Activated T-helper 2 cell treated with anti-CD3 and anti-CD28 coated beads, Interferon-gamma antibody, Interleukin-2, Interleukin-4, amounts not matched to agents 10 μg/mL and 5 μg/mL and 100 μg/mL, durations not matched to agents 14 hours and 24 hours and 36 hours (primary cell): Measurements from ENCODE around the gene MPND. TPM values are rescaled to one million over a fixed set of nuclear protein-coding genes. Genes with fewer than 3 reads are reported as not detected.
"Not testable (repeated sequence)": the region's sequence is repeated elsewhere in the genome, so short reads cannot be mapped to it uniquely, and the experiment has no call there.

Source experiments
- DNase-seq: peaks from one replicate; pipeline ENCODE4 v3.0.0; 2021; ENCODE audit warnings: low spot score
- H3K27ac Mint-ChIP-seq: one replicate; pipeline ENCODE4 v1.8.0; 2021; ENCODE audit warnings: mixed read lengths
- H3K27me3 Mint-ChIP-seq: one replicate; pipeline ENCODE4 v1.8.0; 2021; ENCODE audit warnings: low read depth, mixed read lengths
- H3K36me3 Mint-ChIP-seq: one replicate; pipeline ENCODE4 v1.8.0; 2021; ENCODE audit warnings: low read depth, mixed read lengths
- H3K4me1 Mint-ChIP-seq: one replicate; pipeline ENCODE4 v1.8.0; 2021; ENCODE audit warnings: low read depth, mixed read lengths
- H3K4me3 Mint-ChIP-seq: one replicate; pipeline ENCODE4 v1.8.0; 2021; ENCODE audit warnings: low read depth, mild to moderate bottlenecking, moderate library complexity, mixed read lengths
- H3K9me3 Mint-ChIP-seq: one replicate; pipeline ENCODE4 v1.8.0; 2021; ENCODE audit warnings: mixed read lengths
- intact Hi-C: fragments of 100-400 bp; cut with micrococcal nuclease; formaldehyde crosslinking; loops from one replicate; pipeline ENCODE4 v1.15.1; 2023
- total RNA-seq: library from RNA; stranded (reverse); gene quantifications from 2 replicates; pipeline ENCODE4 v1.2.3, GENCODE V29; 2022

MPND gene
- total RNA-seq, 1 donor from 2014 or later = 20.2 TPM

DNA sequence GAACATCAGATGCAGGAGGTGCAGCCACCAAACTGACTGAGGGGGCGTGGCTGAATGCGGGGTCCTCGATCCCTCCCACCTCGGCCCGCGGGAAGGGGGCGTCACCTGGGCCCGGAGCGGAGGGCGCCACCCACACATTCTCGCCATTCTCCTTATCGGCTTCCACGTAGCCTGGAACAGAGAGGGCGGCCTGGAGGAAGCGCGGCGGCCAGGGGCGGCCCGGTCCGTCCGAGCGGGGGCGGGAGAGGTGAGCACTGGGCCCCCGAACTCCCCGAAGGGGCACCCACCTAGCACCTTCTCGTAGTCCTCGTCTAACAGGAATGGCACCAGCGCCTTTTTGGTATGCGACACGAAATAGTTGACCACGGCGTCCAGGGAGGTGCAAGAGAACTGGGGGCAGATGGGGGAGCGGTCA lies 16.5 kb upstream of the MPND start:
- Mint-ChIP-seq H3K36me3 (peaks cover 3% of the 10 kb centered on the region), H3K4me3 (peak overlapping the region; percentile 83), H3K9me3 (peaks cover under 1% of the 10 kb centered on the region), H3K4me1 (peaks cover 17% of the 10 kb centered on the region), H3K27me3 (peaks cover 3% of the 10 kb centered on the region), H3K27ac (no peak overlapping the region)
- no peak for DNase-seq
- intact Hi-C loops = loop anchor here (10.0 kb wide), 1 partner anchor 148 kb away; the partner anchor contains the start of gene HDGFL2

DNA sequence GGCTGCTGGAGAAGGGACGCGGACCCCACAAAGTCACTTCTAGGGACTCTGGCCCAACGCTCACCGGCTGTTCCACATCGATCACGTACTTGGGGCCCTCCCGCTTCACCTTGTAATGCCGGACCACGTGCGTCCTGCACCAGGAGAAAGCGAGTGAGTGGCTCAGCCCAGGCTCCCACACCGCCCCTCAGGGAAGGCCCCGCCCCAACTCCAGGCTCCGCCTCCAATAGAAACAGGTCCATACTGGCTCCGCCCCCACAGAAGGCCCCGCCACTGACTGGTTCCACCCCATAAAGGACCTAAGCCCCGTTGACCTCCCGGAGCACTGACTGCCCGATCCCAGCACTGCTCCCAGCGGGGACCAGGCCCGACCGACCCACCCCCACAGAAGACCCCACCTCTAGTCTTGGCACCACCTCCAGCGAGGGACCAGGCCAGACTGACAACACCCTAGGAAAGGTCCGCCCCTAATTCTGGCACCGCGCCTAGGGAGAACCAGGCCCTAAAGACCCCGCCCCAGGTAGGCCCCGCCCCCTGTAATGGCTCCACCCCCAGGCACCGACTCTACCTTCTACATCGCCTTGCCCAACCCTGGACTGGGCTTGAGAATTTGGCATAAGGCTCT lies 16.0 kb upstream of the MPND start:
- Mint-ChIP-seq H3K4me1 (peaks cover 17% of the 10 kb centered on the region), H3K27ac (peak overlapping the region; percentile 38), H3K27me3 (peaks cover 3% of the 10 kb centered on the region), H3K4me3 (peak overlapping the region; percentile 83), H3K9me3 (no peaks in the 10 kb centered on the region), H3K36me3 (peaks cover 3% of the 10 kb centered on the region)
- peak; percentile 66 for DNase-seq
- intact Hi-C loops = loop anchor here (10.0 kb wide), 1 partner anchor 147 kb away; the partner anchor contains the start of gene HDGFL2

DNA sequence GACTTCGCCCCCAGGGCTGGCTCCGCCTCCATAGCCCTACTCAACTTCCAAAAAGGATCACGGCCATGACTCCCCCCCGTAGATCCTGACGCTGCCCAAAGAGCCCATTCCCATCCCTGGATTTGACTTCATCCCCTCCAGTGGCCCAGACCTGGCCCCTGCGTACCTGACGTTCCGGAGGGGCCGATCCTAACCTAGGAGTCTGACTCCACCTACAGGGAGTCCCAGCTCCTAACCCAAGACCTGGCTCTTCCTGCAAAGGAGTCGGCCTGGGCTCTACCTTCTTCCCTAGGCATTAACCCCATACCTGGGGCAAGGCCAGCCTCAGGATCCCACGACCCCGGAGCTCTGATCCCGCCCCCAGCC lies 15.5 kb upstream of the MPND start:
- Mint-ChIP-seq H3K27ac (no peak overlapping the region), H3K36me3 (peaks cover 3% of the 10 kb centered on the region), H3K27me3 (peaks cover 3% of the 10 kb centered on the region), H3K9me3 (no peaks in the 10 kb centered on the region), H3K4me1 (peaks cover 17% of the 10 kb centered on the region), H3K4me3 (peak overlapping the region; percentile 83)
- intact Hi-C loops = loop anchor here (1.0 to 10.0 kb wide), 2 partner anchors 15 to 147 kb away; partner anchors contain the start of genes HDGFL2 and MPND
- peak; percentile 25 for DNase-seq

DNA sequence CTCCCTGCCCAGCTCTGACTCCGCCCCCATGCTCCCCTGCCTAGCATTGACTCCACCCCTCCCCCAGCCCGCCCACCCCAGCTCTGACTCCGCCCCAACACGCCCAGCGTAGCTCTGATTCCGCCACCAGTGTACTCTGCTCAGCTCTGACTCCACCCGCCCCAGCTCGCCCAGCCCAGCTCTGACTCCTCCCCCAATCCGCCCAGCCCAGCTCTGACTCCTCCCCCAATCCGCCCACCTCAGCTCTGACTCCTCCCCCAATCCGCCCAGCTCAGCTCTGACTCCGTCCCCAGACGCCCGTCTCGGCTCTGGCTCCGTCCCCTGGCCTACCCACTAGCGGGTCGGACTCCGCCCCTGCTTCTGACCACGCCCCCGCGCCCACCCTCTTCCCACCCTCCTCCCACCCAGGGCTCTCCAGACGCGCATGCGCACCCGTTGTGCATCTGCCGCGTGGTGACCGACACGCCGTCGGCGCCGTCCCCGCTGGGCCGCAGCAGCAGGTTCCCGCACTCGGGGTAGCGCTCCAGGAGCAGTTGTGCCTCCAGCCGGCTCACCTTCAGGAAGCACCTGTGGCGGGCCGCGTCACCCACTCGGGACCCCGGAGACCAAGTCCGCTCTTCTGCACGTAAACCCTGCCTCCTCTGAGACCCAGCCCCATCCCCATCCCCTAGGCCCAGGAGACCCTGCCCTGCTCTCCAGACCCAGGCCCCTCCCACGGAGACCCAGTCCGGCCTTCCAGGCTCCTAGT lies 14.9 kb upstream of the MPND start:
- peaks cover 17% of the 10 kb centered on the region for H3K4me1 Mint-ChIP-seq
- H3K9me3 Mint-ChIP-seq = no peaks in the 10 kb centered on the region
- peak overlapping the region; percentile 83 for H3K4me3 Mint-ChIP-seq
- DNase-seq = peak; percentile 85
- peak overlapping the region; percentile 76 for H3K27ac Mint-ChIP-seq
- H3K27me3 Mint-ChIP-seq = peaks cover 3% of the 10 kb centered on the region
- peaks cover 3% of the 10 kb centered on the region for H3K36me3 Mint-ChIP-seq
- intact Hi-C loops = loop anchor here (1.0 to 10.0 kb wide), 2 partner anchors 15 to 146 kb away; partner anchors contain the start of genes HDGFL2 and MPND

DNA sequence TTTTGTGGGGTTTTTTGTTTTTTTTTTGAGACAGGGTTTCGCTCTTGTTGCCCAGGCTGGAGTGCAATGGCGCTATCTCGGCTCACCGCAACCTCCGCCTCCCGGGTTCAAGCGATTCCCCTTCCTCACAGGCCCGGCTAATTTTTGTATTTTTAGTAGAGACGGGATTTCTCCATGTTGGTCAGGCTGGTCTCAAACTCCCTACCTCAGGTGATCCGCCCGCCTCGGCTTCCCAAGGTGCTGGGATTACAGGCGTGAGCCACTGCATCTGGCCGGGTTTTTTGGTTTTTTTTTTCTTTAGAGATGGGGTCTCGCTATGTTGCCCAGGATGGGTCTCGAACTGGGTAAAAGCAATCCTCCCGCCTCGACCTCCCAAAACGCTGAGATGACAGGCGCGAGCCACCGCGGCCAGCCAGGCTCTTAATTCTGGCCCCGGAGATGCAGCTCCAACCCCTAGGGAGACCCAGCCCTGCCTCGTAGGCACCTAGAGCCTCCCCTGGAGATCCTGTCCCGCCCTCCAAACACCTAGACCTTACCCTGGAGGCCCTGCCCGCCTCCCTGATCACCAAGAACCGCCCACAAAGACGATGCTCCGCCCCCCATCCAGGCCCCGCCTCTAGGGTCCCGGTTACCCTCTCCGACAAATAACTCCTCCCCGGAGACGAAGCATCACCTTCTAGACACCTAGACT lies 14.2 kb upstream of the MPND start:
- Mint-ChIP-seq H3K27ac (peak overlapping the region; percentile 76), H3K4me3 (peak overlapping the region; percentile 83), H3K4me1 (peaks cover 17% of the 10 kb centered on the region)
- H3K9me3 Mint-ChIP-seq, H3K27me3 Mint-ChIP-seq, DNase-seq, H3K36me3 Mint-ChIP-seq: not testable (repeated sequence)
- intact Hi-C loops = loop anchor here (1.0 to 10.0 kb wide), 2 partner anchors 14 to 146 kb away; partner anchors contain the start of genes HDGFL2 and MPND

DNA sequence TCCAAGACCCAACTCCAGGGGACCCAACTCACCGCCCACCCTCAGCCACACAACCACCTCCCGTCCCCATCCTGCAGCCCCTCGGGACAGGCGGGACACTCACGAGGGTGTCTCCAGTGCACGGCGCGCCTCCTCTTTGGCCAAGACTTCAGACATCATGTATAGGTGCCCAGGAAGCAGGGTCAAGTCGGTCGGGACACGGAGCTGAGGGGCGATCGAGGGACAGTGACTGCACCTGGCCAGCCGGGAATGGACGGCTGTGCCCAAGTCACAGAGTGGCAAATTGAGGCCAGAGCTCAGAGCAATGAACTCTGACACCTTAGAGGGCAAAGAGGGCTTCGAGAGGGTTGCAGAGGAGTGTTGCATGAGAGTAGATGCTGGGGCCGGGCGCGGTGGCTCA lies 13.5 kb upstream of the MPND start:
- intact Hi-C loops = loop anchor here (10.0 kb wide), 1 partner anchor 145 kb away; the partner anchor contains the start of gene HDGFL2

DNA sequence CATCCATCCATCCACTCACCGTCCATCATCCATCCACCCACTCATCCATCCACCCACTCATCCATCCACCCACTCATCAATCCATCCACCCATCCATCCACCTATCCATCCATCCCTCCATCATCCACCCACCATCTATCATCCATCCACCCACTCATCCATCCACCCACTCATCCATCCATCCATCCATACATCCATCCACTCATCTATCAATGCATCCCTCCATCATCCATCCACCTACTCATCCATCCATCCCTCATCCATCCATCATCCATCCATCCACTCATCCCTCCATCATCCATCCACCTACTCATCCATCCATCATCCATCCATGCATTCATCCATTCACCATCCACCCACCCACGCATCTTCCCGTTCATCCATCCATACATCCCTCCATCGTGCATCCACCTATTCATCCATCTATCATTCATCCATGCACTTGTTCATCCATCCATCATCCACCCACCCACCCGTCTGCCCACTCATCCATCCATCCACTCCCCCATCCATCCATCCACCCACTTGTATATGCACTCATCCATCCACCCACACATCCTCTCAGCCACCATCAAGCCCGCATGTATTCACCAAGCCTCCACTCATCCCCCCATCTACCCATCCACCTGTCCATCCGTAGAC lies 8.3 kb upstream of the MPND start:
- Mint-ChIP-seq H3K9me3 (peaks cover 7% of the 10 kb centered on the region), H3K27ac (no peak overlapping the region), H3K4me1 (peaks cover 11% of the 10 kb centered on the region), H3K27me3 (no peaks in the 10 kb centered on the region), H3K4me3 (no peak overlapping the region), H3K36me3 (peaks cover 15% of the 10 kb centered on the region)
- intact Hi-C loops = no loop called here
- DNase-seq = no peak

More for the DNA sequence above, 13.5 kb upstream of the MPND start:
- Mint-ChIP-seq H3K4me3 (peak overlapping the region; percentile 17), H3K9me3 (no peaks in the 10 kb centered on the region), H3K27ac (no peak overlapping the region), H3K36me3 (peaks cover 8% of the 10 kb centered on the region), H3K4me1 (peaks cover 17% of the 10 kb centered on the region), H3K27me3 (peaks cover 3% of the 10 kb centered on the region)
- no peak for DNase-seq

DNA sequence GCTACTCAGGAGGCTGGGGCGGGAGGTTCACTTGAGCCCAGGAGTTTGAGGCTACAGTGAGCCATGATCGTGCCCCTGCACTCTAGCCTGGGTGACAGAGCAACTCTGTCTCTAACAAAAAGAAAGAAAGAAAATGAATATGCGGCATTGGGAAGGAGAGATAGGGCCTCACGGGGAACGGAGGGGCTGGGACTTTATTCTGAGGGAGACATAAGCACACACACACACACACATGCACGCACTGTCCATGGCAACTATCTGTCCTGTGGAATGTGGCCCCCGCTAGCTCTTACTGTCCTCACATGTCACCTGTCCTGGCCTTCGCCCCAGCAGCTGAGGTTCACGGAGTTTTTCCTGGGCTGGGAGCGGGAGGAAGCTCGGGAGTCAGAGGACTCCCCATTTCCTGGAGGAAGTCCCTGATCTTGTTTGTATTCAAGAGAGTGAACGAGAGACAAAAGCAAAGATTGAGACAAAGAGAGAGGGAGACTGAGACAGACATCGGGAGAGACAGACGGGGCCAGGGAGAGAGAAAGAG lies 5.4 kb upstream of the MPND start:
- Mint-ChIP-seq H3K27ac (peak overlapping the region; percentile 93), H3K4me3 (peak overlapping the region; percentile 89), H3K9me3 (peaks cover 7% of the 10 kb centered on the region), H3K4me1 (peaks cover 16% of the 10 kb centered on the region), H3K27me3 (no peaks in the 10 kb centered on the region), H3K36me3 (peaks cover 13% of the 10 kb centered on the region)
- intact Hi-C loops = no loop called here
- DNase-seq = peak; percentile 18

DNA sequence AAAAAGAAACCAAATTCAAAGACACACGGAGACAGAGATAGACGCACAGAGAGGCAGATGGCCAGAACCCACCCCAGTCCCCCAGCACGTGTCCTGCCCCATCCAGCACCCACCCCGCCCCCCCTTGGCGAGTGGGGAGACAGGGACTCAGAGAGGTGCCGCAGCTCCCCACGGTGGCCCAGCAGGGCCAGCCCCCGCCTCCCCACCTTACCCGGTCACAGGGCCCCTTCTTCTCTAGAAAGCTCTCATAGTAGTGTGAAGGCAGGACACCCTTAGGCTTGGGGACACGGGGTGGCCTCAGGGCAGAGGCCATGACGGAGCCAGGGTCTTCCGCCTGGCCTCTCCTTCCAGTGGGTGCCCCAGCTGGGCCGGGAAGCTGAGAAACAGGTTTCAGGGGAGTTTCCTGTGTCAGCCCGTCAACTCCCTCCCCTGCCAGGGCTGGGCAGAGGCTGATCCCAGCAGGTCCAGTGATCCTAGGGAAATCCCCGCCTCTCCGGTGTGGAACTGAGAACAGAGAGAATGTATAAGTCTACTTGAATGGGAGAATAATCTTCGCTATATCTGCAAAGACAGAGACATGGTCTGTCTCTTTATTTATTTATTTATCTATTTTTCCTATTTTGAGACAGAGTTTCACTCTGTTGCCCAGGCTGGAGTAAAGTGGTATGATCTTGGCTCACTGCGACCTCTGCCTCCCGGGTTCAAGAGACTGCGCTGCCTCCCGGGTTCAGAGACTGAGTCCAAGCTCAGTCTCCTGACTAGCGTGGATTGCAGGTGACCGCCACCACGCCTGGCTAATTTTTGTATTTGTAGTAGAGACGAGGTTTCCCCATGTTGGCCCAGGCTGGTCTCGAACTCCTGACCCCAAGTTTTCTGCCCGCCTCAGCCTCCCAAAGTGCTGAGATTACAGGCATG lies 4.7 kb upstream of the MPND start, which contains the start of gene STAP2:
STAP2 (minus strand) TSS at position 387 of the 915 bp plus-strand sequence; CDS start at position 313, 74 bp downstream.
- peaks cover 7% of the 10 kb centered on the region for H3K9me3 Mint-ChIP-seq
- peaks cover 16% of the 10 kb centered on the region for H3K4me1 Mint-ChIP-seq
- H3K27ac Mint-ChIP-seq = peak within 1 kb of the TSS; percentile 93
- peak; percentile 23 for DNase-seq
- intact Hi-C loops = no loop called here
- no peaks in the 10 kb centered on the region for H3K27me3 Mint-ChIP-seq
- peak within 1 kb of the TSS; percentile 89 for H3K4me3 Mint-ChIP-seq
- peaks cover 13% of the 10 kb centered on the region for H3K36me3 Mint-ChIP-seq

DNA sequence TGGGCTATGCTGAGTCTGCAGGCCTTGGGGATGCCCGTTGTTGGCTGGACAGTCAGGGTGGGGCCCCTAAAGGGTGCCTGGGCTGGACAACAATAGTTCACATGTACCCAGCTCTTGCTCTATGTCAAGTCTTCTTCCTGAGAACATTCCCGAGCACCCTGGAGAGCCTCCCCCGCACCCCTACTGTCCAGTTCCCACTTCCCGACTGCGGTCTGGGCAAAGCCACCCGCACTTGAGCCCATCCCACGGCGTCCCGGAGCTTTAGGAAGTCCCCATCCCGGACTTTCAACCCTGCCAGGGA lies 1.1 kb upstream of the MPND start:
- H3K9me3 Mint-ChIP-seq = no peaks in the 10 kb centered on the region
- H3K4me3 Mint-ChIP-seq = peak overlapping the region; percentile 92
- no peak for DNase-seq
- H3K27me3 Mint-ChIP-seq = no peaks in the 10 kb centered on the region
- peak overlapping the region; percentile 91 for H3K27ac Mint-ChIP-seq
- intact Hi-C loops = loop anchor here (2.0 kb wide), 1 partner anchor 27 kb away; no protein-coding TSS in a partner anchor
- peaks cover 16% of the 10 kb centered on the region for H3K4me1 Mint-ChIP-seq
- peaks cover 10% of the 10 kb centered on the region for H3K36me3 Mint-ChIP-seq

DNA sequence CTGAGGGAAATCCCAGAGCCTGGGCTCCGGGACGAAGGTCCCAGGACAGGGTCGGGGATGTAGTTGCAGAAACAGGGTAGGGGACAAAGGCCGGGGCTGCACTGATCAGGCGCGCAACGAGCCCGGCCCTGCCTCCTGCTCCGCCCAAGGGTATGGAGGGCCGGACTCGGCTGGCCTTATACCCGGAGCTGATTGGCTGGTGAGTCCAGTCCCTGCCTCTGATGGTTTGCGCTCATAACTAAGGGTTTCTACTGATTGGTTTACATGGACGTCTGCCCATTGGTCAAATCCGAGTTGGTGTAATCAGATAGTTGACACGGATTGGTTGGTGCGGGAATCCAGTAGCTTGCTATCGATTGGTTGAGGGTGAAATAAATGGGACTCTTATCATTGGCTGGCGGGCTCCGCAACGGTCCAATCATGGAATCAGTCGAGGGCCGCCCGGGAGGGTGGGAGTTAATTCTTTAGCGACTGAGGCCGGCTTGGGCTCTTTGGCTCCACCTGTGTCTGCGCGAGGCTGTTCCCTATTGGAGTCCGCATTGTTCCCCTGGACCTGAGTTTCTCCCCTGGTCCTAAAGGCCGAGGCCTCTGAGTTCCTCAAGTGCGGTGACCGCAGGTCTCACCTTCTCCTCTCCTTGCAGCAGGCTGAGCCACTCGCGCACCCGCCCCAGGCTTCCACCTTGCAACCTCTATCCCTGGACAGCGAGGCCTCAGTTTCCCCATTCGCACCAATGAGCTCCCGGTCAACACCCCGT lies 570 bp upstream of the MPND start:
- H3K4me1 Mint-ChIP-seq = peaks cover 15% of the 10 kb centered on the region
- no peaks in the 10 kb centered on the region for H3K9me3 Mint-ChIP-seq
- H3K27me3 Mint-ChIP-seq = no peaks in the 10 kb centered on the region
- H3K27ac Mint-ChIP-seq = peak overlapping the region; percentile 91
- DNase-seq = peak; percentile 95
- intact Hi-C loops = loop anchor here (1.0 to 2.0 kb wide), 3 partner anchors 14 to 58 kb away; partner anchors contain the start of gene SH3GL1
- H3K4me3 Mint-ChIP-seq = peak overlapping the region; percentile 92
- peaks cover 13% of the 10 kb centered on the region for H3K36me3 Mint-ChIP-seq
